ENCODE results near the gene MLANA.

DNA sequence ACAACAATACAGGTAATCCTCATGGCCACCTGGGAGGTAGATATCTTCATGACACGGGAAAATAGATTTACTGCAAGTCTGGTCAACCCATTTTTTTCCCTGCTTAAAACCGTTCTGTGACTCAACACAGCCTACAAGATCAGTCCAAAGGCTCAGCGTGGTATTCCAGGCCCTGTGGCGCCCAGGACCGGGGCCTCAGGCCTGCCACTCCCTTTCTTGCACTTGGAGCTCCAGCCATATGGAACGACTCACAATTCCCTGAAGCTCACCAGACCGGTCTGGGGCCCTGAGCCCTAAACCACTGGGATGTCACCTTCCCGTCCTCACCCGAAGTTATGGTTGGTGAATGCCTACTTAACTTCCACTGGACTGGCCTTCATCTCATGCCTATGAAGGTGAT lies 6.5 kb upstream of the MLANA start:
- TF ChIP-seq POLR2A (IDR thresholded peaks at IDR 0.05) (no peak), CTCF (IDR thresholded peaks at IDR 0.05 in 8 of 11, conservative IDR thresholded peaks at IDR 0.05 in 3 of 11) (no peak), POLR2AphosphoS5 (IDR thresholded peaks at IDR 0.05) (no peak)

Data from spleen (tissue), 7 donors.